HG03469 (cell line): ENCODE results near the gene ZNF587B.
"Not testable (repeated sequence)": the region's sequence is repeated elsewhere in the genome, so short reads cannot be mapped to it uniquely, and the experiment has no call there.

Experiments used
- ATAC-seq: cut with Tn5 transposase; IDR thresholded peaks from one replicate; pipeline ENCODE4 v1.9.1; 2021; ENCODE audit warnings: mild to moderate bottlenecking, moderate library complexity, moderate number of reproducible peaks; ENCODE audit not compliant: unreplicated experiment

Gene ZNF587B

DNA sequence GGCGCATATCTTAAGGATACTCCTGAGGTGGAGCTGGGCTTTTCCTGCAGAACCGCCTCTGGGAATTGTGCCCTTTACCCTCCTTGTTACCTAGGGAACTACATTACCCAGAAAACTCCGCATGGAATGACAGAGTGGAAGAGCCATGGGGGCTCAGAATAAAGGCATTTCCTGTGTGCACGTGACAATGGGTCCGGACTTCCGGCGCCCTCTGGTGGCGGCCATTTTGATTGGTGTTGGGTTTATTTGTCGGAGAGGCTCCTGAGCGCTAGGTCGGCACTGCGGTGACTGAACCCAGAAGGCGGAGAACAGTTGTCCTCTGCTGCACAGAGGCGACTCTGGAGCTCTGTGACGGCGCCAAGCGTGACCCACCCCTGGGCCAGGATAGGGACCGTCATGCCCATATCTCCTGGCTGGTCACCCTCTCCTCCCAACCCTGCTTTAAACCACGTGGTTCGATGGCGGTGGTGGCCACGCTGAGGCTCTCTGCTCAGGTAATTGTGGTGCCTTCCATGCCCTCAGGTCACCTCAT, at the start of gene ZNF587B:
Gene ZNF587B (plus strand): TSS at position 229 of the 532 bp plus-strand sequence. CDS start 230 bp downstream, at position 459.
- ATAC-seq = no peak

- ATAC-seq = no peak
These were observed 43.8 kb upstream of the ZNF587B start for GRCh38 chr19:57786286-57786685.

GRCh38 chr19:57786906-57787305, 43.2 kb upstream of the ZNF587B start:
- no peak for ATAC-seq

GRCh38 chr19:57788114-57788692, 41.9 kb upstream of the ZNF587B start:
- ATAC-seq = no peak

- no peak for ATAC-seq
These were observed 40.8 kb upstream of the ZNF587B start for GRCh38 chr19:57789288-57789687.

- not testable (repeated sequence) for ATAC-seq
These were observed 33.5 kb upstream of the ZNF587B start for GRCh38 chr19:57796580-57796979.

DNA sequence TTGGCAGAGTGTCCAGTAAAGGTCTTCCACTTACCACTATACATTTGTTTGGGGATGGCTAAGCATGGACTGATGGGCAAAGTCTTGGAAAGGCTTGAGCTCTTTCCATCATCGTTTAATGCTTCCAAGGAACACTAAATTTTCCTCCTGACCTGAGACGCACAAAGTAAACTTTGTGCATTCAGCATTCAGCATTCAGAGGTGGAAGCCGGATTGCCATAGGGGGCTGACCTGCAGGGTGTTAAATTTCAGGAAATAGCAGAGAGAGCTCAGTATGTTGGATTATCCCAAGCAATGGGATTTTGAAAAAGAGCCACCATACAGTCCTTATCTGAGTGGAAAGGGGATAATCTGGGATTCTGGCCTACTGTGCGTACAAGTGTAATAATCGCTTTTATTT, 29.4 kb upstream of the ZNF587B start:
- ATAC-seq = no peak

GRCh38 chr19:57802269-57802668, 27.8 kb upstream of the ZNF587B start:
- ATAC-seq = no peak

DNA sequence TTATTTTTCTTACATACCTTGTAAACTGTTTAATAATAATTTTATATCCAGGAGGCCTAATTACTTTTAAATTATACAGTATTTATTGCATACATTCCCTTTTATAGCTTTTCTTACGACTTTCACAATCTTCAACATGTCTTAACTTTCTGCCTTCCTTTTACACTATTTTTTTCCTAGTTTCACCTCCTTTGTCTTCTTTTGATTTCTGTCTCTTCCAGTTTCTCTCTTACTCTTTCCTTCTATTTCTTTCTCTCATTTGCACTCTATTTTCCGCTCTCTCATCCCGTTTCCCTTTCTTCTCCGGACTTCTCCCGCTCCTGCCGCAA, 26.9 kb upstream of the ZNF587B start:
- ATAC-seq = no peak

- no peak for ATAC-seq
These were observed 26.3 kb upstream of the ZNF587B start for GRCh38 chr19:57803594-57804325.

DNA sequence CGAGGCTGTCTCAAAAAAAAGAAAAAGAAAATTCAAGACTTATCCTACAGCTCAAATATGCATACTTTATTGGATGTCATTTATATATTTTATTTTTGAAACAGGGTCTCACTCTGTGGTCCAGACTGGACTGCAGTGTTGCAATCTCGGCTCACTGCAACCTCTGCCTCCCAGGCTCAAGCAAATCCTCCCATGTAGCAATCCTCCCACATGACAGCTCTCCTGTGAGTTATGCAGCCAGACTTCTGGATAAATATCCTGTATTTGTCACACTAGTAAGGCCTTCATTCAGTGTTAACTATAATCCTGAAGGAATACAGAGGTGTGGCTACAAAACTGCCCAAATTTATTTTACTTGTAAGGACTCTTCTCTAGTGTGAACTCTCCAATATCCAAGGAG, 22.6 kb upstream of the ZNF587B start:
- no peak for ATAC-seq

- ATAC-seq = not testable (repeated sequence)
These were observed 19.4 kb upstream of the ZNF587B start for GRCh38 chr19:57810410-57811295.

- no peak for ATAC-seq
These were observed 17.9 kb upstream of the ZNF587B start for GRCh38 chr19:57812226-57812625.

- not testable (repeated sequence) for ATAC-seq
These were observed 16.9 kb upstream of the ZNF587B start for GRCh38 chr19:57812975-57813820.

- no peak for ATAC-seq
These were observed 16.1 kb upstream of the ZNF587B start for GRCh38 chr19:57813919-57814504.

DNA sequence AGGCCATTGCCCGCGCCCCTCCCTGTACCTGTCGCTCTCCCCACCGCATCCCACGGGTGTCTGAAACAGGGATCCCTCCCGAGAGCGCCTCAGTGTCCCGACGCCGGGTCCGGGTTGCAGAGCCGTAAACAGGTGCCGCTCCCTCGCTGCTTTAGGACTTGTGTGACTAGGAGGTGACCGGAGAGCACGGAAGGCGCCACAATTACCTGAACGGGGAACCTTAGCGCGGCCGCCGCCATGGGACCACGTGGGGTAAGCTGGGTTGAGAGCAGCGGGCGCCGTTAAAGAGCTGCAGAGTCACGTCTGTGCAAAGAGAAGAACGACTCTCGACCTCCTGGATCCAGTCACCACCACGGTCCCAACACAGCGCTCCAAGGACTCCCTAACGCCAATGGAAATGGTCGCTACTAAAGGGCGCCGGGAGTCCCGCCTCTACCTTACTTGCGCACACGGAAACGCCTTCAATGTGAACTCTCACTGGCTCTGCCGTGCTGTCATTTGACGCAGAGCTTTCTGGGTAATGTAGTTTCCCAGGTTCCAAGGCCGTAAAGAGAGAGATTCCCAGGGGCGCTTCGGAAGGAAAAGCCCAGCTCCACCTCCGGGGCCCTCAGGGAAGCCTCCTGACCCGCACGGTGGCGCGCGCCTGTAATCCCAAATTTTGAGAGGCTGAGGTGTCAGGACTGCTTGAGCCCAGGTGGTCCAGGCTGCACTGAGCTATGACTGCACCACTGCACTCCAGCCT, 15.4 kb upstream of the ZNF587B start, which contains the start of gene ZNF552:
Gene ZNF552 (minus strand): TSS at position 409 of the 742 bp plus-strand sequence. CDS start 170 bp downstream, at position 239.
- ATAC-seq = peak; percentile 45

DNA sequence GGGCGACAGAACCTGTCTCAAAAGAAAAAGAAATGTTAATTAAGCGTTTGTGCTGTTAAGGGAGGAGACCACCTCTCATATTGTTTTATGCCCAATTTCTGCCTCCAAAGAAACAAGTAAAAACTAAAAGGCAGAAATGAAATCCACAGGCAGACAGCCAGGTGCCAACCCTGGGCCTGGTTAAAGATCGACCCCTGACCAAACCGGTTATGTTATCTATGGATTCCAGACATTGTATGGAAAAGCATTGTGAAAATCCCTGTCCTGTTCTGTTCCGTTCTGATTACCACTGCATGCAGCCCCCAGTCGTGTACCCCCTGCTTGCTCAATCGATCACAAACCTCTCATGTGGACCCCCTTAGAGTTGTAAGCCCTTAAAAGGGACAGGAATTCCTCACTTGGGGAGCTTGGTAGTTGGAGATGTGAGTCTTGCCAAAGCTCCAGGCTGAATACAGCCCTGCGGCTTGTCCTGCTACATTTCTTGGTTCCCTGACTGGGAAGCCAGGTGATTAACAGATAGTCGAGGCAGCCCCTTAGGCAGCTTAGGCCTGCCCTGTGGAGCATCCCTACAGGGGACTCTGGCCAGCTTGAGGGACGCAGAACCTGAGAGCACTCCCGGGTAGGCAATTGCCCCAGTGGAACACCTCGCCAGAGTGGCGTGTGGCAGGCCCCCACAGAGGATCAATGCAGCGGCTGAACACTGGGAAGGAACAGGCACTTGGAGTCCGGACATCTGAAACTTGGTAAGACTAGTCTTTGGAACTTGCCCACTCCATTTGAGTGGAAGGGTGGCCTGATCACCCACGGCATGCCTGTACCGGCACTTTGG, 14.6 kb upstream of the ZNF587B start:
- no peak for ATAC-seq

DNA sequence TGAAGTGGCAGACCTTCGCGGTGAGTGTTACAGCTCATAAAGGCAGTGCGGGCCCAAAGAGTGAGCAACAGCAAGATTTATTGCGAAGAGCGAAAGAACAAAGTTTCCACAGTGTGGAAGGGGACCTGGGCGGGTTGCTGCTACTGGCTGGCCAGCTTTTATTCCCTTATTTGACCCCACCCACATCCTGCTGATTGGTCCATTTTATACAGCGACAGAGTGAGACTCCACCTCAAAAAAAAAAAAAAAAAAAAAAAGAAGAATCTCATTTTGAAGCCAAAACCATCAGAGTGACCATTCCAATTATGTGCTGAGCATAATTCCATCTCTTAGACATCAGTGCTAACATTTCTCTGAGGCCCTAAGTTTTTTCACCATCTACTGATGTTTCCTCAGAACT, 13.4 kb upstream of the ZNF587B start:
- no peak for ATAC-seq
